Measurements from ENCODE around the gene PLEKHN1. TPM values are rescaled to one million over a fixed set of nuclear protein-coding genes. Genes with fewer than 3 reads are reported as not detected.

Gene PLEKHN1
- total and polyA plus RNA-seq, 2 donors from 2014 or later: 14.3 TPM; not detected in 1

- Histone ChIP-seq H3K9ac (ENCODE audit: low read length in 3 of 3) (no peak overlapping the region), H3K27me3 (ENCODE audit: control insufficient read depth, insufficient read depth, low read length) (no peaks in the 10 kb centered on the region), H3K36me3 (ENCODE audit: control insufficient read depth in 2 of 3, insufficient read depth in 3 of 3, low read length in 3 of 3) (peaks cover 0 to 23% (median 9%) of the 10 kb centered on the region in 3 donors), H3K4me1 (ENCODE audit: control insufficient read depth in 2 of 3, insufficient read depth in 2 of 3, low read depth in 1 of 3, low read length in 3 of 3) (peaks cover 0 to 8% (median 3%) of the 10 kb centered on the region in 3 donors), H3K4me3 (ENCODE audit: low read length in 3 of 3) (no peak overlapping the region), H3K9me3 (ENCODE audit: control insufficient read depth in 2 of 3, insufficient read depth in 1 of 3, low read length in 3 of 3) (no peaks in the 10 kb centered on the region), H3K27ac (ENCODE audit: low read depth in 2 of 2, low read length in 2 of 2) (no peak overlapping the region)
- FAIRE-seq (no peak), DNase-seq (no peak)
- intact Hi-C loops (cut with DNase I): no loop called here
- no peak for TF ChIP-seq CTCF (IDR thresholded peaks at IDR 0.05; ENCODE audit: borderline replicate concordance, extremely low read depth, insufficient read depth)
These were observed 9.6 kb upstream of the PLEKHN1 start for GRCh38 chr1:956636-957035.

GRCh38 chr1:958823-959730, 7.2 kb upstream of the PLEKHN1 start, which contains the start of gene NOC2L:
Gene NOC2L, minus strand, starts transcription at chr1:959256. Its CDS starts 16 bp downstream, at chr1:959240.
- peaks cover 0 to 8% (median 3%) of the 10 kb centered on the region in 3 donors for H3K4me1 ChIP-seq (ENCODE audit: control insufficient read depth in 2 of 3, insufficient read depth in 2 of 3, low read depth in 1 of 3, low read length in 3 of 3)
- no peaks in the 10 kb centered on the region for H3K9me3 ChIP-seq (ENCODE audit: control insufficient read depth in 2 of 3, insufficient read depth in 1 of 3, low read length in 3 of 3)
- H3K36me3 ChIP-seq (ENCODE audit: control insufficient read depth in 2 of 3, insufficient read depth in 3 of 3, low read length in 3 of 3): peaks cover 0 to 11% (median 3%) of the 10 kb centered on the region in 3 donors
- peak; percentile 92 to 98 (median 96) for DNase-seq
- intact Hi-C loops (cut with DNase I): no loop called here
- H3K4me3 ChIP-seq (ENCODE audit: low read length in 3 of 3): peak within 1 kb of the TSS; percentile 72 to 96 (median 78)
- H3K9ac ChIP-seq (ENCODE audit: low read length in 3 of 3): peak within 1 kb of the TSS; percentile 58 to 85 (median 85)
- no peak within 1 kb of the TSS for H3K27ac ChIP-seq (ENCODE audit: low read depth in 2 of 2, low read length in 2 of 2)
- no peak for FAIRE-seq
- no peaks in the 10 kb centered on the region for H3K27me3 ChIP-seq (ENCODE audit: control insufficient read depth, insufficient read depth, low read length)
- peak; percentile 3 for TF ChIP-seq CTCF (IDR thresholded peaks at IDR 0.05; ENCODE audit: borderline replicate concordance, extremely low read depth, insufficient read depth)

GRCh38 chr1:959731-960362, 6.4 kb upstream of the PLEKHN1 start:
- H3K9ac ChIP-seq (ENCODE audit: low read length in 3 of 3): no peak overlapping the region
- peaks cover 0 to 8% (median 3%) of the 10 kb centered on the region in 3 donors for H3K4me1 ChIP-seq (ENCODE audit: control insufficient read depth in 2 of 3, insufficient read depth in 2 of 3, low read depth in 1 of 3, low read length in 3 of 3)
- H3K9me3 ChIP-seq (ENCODE audit: control insufficient read depth in 2 of 3, insufficient read depth in 1 of 3, low read length in 3 of 3): no peaks in the 10 kb centered on the region
- FAIRE-seq: no peak
- TF ChIP-seq CTCF (IDR thresholded peaks at IDR 0.05; ENCODE audit: borderline replicate concordance, extremely low read depth, insufficient read depth): no peak
- peaks cover 0 to 5% (median 3%) of the 10 kb centered on the region in 3 donors for H3K36me3 ChIP-seq (ENCODE audit: control insufficient read depth in 2 of 3, insufficient read depth in 3 of 3, low read length in 3 of 3)
- H3K4me3 ChIP-seq (ENCODE audit: low read length in 3 of 3): peak overlapping the region in 1 of 3 donors; percentile 32
- no peaks in the 10 kb centered on the region for H3K27me3 ChIP-seq (ENCODE audit: control insufficient read depth, insufficient read depth, low read length)
- intact Hi-C loops (cut with DNase I): no loop called here
- DNase-seq: peak in 1 of 5 donors; percentile 82
- no peak overlapping the region for H3K27ac ChIP-seq (ENCODE audit: low read depth in 2 of 2, low read length in 2 of 2)

All from kidney (tissue), 14 donors.